Forelimb muscle (tissue), 1 donor: Measurements from ENCODE around the gene IFNAR1. TPM values are rescaled to one million over a fixed set of nuclear protein-coding genes. Genes with fewer than 3 reads are reported as not detected.

ENCODE experiments used
- DNase-seq: peaks from one replicate; pipeline ENCODE4 v3.0.0-alpha.2; 2013; ENCODE audit warnings: low read depth
- polyA plus RNA-seq: library from polyadenylated mRNA; unstranded; fragments of 120-200 nt; gene quantifications from one replicate; pipeline ENCODE4 v1.2.1, GENCODE V29; 2013; ENCODE audit not compliant: insufficient read length

IFNAR1 gene
- polyA plus RNA-seq = 20.9 TPM

GRCh38 chr21:33324291-33325221 is at the start of gene IFNAR1:
TSS of gene IFNAR1 (plus strand) at chr21:33324970. CDS start at chr21:33325056, 86 bp downstream.
- peak; percentile 91 for DNase-seq

DNA sequence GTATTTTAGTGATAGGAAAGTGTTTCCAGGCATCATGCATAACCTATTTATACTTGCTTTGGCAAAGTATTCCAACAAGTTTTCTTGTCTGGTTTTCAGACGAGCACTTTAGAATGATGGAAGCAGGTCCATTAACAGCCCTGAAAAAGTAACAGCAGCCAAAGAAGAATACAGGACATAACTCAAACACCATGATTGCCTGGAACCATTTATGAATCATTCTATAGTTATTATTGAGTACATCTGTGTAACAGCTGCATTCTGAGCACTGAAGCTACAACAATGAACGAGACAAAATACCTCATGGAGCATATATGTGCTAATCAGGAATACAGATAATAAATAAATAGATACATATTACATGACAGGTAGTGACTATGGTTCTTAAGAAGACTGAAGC is 46.0 kb upstream of the IFNAR1 start:
- no peak for DNase-seq

- DNase-seq = no peak
Measured at GRCh38 chr21:33279330-33279820, 45.4 kb upstream of the IFNAR1 start.

GRCh38 chr21:33281096-33281652 is 43.6 kb upstream of the IFNAR1 start:
- DNase-seq = no peak

GRCh38 chr21:33283203-33283602 is 41.6 kb upstream of the IFNAR1 start:
- DNase-seq = no peak

DNA sequence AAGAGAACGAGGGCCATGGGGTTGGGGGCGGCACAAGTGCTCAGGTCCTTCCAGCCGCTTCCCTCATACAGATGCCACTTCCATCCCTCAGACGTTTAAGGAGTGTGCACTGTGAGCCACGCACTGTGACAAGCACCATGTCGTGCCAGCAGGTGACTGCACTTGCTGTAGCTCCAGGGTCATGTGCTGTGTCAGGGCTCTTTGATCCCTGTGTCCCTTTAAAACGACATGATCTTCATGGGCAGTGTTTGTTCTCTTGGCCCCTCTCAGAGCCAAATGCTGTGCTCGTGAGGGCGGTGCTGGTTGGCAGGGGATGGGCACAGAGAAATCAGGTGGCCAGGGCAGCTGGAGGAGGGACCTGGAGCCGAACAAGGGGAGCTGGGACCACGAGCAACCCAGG is 38.7 kb upstream of the IFNAR1 start:
- no peak for DNase-seq

DNA sequence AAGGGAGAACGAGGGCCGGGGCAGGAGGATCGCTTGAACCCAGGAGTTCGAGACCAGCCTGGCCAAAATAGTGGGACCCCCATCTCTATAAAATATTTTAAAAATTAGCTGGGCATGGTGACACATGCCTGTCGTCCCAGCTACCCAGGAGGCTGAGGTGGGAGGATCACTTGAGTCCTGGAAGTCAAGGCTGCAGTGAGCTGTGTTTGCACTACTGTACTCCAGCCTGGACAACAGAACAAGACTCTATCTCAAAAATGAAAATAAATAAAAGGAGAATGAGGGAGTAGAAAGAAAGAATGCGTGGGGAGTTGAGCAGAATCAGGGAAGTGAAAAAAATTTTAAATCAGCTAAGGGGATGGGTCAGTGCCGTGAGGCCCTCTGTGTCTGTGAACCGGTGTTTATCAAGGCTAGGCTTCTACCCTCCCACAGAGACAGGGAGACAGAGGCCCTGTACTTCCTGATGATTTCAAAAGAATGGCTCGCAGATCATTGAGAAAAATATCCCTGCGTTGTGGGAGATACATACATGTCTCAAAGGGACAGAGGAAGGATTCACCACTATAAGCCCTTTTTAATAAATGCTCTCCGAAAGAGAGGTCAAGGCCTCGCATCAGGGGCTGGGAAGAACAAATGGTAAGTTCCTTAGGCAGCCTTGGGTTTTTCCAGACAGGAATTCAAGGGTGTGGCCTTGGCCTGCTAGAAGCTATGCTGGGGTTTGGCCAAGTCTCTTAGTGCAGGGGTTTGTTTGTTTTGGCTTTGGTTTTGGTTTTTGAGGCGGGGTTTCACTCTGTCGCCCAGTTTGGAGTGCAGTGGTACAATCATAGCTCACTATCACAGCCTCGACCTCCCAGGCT is 37.9 kb upstream of the IFNAR1 start:
- no peak for DNase-seq

GRCh38 chr21:33289199-33289819 is 35.5 kb upstream of the IFNAR1 start:
- no peak for DNase-seq

DNA sequence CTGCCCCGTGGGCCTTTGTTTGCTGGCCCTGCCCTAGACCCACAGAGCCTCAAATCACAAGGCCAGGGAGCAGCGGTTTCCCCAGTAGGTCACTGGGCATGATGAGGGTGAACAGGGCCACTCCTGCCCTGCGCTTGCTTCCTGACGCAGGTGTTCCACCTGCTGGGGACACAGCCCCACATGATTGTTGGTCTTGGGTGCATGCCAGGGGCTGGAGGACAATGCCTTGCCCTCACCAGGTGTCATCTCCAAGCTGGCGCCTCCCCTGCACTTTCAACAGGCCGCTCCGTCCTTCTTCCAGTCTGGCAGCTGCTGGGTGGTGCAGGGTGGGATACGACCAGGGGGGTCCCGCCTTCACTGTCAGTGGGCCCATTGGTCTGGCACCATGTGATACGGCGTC is 34.3 kb upstream of the IFNAR1 start:
- no peak for DNase-seq

- no peak for DNase-seq
Measured at GRCh38 chr21:33291686-33292085, 33.1 kb upstream of the IFNAR1 start.

DNA sequence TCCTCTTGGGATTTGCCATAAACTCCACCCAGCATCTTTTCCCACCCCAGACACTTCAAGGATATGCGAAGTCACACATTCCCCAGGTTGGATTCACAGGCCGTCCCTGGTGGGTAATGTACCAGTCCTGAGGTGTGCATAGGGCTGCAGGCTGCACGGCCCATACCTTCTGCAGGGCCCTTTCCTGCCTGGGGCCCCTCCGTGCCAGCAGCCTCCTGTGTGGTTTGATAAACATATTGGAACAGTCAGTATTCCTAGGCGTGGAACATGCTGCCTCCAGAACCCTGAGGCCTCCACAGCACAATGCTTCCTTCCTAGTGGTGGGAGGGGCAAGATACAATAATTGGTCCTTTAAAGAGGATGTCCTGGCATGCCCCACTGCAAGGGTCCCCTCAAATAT is 32.0 kb upstream of the IFNAR1 start:
- DNase-seq = no peak

DNA sequence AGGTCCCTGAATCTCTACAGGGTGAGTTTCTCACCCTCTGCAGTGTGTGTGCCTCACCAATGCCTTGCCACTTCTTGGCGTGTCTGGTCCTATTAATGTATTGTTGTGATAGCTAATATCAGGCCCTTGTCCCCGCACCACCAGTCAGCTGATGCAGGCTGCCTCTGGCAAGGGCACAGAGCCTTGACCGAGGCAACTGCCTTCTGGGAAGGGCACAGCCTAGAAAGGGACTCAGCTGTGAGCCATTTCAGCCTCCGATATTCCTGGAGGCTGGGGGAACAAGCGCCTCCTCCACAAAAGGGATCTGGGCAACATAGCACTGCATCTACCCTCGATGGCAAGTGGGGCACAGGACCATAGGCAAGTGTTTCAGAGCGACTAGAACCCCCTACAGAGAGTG is 31.6 kb upstream of the IFNAR1 start:
- no peak for DNase-seq

DNA sequence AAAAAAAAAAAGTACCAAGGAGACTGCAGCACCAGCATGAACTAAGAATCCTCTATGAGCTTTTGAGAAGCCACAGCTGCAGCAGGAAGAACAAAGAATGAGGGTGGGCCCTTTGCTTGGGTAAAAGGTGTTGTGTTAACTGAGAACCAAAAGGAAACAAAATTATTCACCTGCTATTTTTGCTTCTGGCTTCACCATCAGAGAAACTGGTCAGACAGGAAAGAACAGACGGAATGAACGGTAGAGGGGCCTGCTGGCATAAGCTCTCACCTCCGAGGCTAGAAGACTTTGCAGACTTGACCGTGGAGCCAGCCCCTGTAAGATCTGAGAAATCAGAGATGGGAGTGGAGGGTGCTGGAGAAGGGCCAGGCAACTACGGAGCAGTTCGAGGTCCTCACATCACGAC is 31.0 kb upstream of the IFNAR1 start:
- DNase-seq = no peak

GRCh38 chr21:33296156-33296555 is 28.6 kb upstream of the IFNAR1 start:
- no peak for DNase-seq

GRCh38 chr21:33299181-33299752 is 25.5 kb upstream of the IFNAR1 start:
- DNase-seq = no peak

DNA sequence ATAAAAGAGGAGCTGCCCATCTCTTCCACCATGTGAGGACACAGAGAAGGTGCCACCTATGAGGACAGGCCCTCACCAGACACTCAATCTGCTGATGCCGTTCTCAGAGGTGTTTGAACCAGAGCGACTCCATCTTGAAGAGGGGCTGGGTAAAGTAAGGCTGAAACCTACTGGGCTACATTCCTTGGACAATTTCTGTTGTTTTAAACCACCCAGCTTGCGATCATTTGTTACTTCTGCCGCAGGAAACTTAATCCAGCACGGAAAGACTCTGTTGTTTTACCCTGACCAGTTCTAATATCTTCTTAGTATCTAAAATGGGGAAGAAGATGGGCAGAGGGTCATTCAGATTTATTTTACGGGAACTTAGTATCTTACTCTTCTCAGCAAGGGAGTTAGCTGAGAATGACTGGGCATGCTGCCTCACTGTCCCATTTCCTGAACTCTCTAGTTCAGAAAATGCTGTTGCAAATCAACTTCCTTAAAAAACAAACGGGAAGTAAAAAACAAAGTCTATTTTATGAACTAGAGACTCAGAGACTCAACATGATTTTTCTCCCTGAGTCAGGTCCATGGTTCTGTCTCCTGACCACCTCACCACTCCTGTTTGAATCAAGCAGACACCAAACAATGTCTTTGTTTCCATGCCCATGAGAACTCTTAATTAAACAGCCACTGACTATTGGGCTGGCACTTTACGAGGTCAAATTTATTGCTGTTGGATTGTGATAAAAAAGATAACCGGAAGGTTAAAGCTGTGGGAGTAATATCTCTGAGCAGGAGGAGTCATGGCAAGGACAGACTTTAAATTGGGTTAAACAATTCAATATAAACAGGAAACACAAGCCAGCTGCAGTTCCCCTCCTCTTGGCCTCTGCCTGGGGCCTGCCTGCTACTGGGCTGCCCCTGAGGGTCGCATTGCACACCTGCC is 23.8 kb upstream of the IFNAR1 start:
- DNase-seq = no peak

GRCh38 chr21:33301632-33302002 is 23.2 kb upstream of the IFNAR1 start:
- DNase-seq = no peak

GRCh38 chr21:33302055-33302454 is 22.7 kb upstream of the IFNAR1 start:
- no peak for DNase-seq

- no peak for DNase-seq
Measured at GRCh38 chr21:33302796-33303195, 22.0 kb upstream of the IFNAR1 start.

DNA sequence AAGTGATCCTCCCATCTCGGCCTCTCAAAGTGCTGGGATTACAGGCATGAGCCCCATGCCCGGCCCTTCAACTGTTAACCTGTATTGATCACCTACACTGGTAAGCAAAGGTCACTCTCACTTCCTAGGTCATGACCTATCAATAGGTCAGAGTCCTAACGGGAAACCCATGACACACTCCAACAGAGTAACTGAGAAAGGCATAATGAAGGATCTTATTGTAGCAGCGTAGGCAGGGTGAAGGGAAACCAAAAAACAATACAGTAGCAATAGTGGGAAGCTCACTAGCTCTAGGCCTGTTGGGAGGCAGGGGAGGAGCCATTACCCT is 19.5 kb upstream of the IFNAR1 start:
- no peak for DNase-seq
